ENCODE measurements around the gene SKOR1. TPM values are rescaled to one million over a fixed set of nuclear protein-coding genes. Genes with fewer than 3 reads are reported as not detected.

SKOR1 gene
- total and polyA plus RNA-seq, 10 of the 15 experiments (the other 5 are each of a cell fraction or from before 2014, with no cell fraction given), result 0.04 to 0.36 (median 0.10) TPM; not detected in 4

DNA sequence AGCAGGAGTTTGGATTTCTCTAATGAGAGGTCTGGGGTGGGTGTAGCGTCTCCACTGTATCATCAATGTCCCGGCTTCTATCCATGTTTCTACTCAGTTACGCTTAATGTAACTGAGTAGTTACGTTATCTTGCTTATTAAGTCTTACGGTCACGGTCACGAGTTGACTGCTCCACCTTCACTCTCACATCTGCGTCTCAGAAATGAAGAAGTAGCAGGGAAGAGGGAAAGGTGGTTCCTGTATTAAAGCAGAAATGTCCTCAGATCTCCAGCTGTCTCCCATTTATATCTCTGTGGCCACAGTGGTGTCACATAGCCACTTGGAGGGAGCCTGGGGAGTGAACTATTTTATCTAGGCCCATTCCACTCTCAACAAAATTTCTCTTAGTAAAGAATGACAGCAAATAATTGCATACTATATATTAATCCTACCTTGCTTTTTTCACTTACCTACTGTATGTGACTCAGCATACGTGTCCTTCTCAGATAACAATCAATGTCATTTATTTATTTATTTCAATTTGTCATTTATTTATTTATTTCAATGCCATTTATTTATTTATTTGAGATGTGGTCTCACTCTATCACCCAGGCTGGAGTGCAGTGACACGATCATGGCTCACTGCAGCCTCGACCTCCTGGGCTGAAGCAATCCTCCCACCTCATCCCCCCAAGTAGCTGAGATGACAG lies 54.3 kb downstream of the SKOR1 start:
- POLR2A ChIA-PET, result no interaction called here
- no peak for ATAC-seq
- Histone ChIP-seq H3K36me3 (ENCODE audit: control insufficient read depth in 2 of 2, insufficient read depth in 2 of 2, low read length in 1 of 2) (no peaks in the 10 kb centered on the region), H4K20me1 (ENCODE audit: control insufficient read depth, insufficient read depth) (no peaks in the 10 kb centered on the region), H2AFZ (ENCODE audit: control insufficient read depth, low read depth, low read length) (no peak overlapping the region), H3K79me2 (ENCODE audit: control insufficient read depth, insufficient read depth, low read length) (no peaks in the 10 kb centered on the region), H3K4me1 (ENCODE audit: control insufficient read depth, insufficient read depth, low read length) (peaks cover 9% of the 10 kb centered on the region), H3K9me3 (replicated peaks; ENCODE audit: control insufficient read depth, insufficient read depth, low read length) (no peaks in the 10 kb centered on the region; the same call in 2 of the 3 replicates), H3K27ac (ENCODE audit: control insufficient read depth, insufficient read depth) (no peak overlapping the region), H3K9ac (ENCODE audit: control insufficient read depth, insufficient read depth, low read length) (no peak overlapping the region), H3K27me3 (replicated peaks in 1 of 2; ENCODE audit: control insufficient read depth in 2 of 2, insufficient read depth in 2 of 2, low read length in 1 of 2) (no peaks in the 10 kb centered on the region), H3K4me3 (no peak overlapping the region), H3K4me2 (ENCODE audit: control insufficient read depth, insufficient read depth) (no peak overlapping the region)
- SMC1A ChIA-PET (ENCODE audit: uncharacterized antibody, unreplicated experiment), result no interaction called here
- intact Hi-C loops (cut with micrococcal nuclease; ENCODE audit: unreplicated experiment) (no loop called here), in situ Hi-C loops (cut with MboI) (no loop called here)
- RAD21 ChIA-PET (ENCODE audit: unreplicated experiment), result no interaction called here
- no peak for FAIRE-seq
- TF ChIP-seq SMAD1 (IDR thresholded peaks at IDR 0.05; ENCODE audit: low read depth, partially characterized antibody), result no peak
- no TSS peak for BruUV-seq (replicated peaks)
- CTCF ChIA-PET, result no interaction called here
- WGBS (ENCODE audit: insufficient coverage, insufficient replicate concordance, low lambda C conversion rate, missing lambda C conversion rate), result 90% methylated on average over 11 of the region's 11 CpGs
- no peak for DNase-seq (ENCODE audit: low read depth, low spot score)

DNA sequence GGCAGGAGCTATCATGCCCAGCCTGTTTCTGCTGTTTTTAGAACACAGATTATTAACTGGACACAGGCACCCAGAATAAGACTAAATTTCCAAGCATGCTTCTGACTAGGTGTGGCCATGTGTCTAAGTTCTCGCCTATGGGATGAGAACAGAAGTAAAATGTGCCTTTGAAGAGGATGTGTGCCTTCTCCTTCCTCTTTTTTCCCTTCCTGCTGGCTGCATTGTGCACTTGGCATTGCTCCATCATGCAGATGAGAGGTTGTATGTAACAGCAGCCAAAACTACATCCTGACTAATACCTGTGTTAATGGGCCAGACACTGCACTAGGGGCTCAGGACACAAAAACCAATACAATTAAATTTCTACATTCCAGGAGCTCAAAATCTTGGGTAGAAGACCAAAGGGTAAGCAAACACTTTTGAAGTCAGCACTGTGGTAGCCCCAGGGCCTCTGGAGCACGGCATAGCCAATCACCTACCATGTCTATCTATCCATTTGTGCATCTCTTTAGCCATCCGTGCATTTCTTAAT lies 55.4 kb downstream of the SKOR1 start:
- TF ChIP-seq BACH1 (IDR thresholded peaks at IDR 0.05; ENCODE audit: borderline replicate concordance), result no peak
- no peak for TF ChIP-seq POLR2A (IDR thresholded peaks at IDR 0.05; ENCODE audit: low read depth, low read length)
- Histone ChIP-seq H3K79me2 (ENCODE audit: control insufficient read depth, insufficient read depth, low read length) (no peaks in the 10 kb centered on the region), H3K9me3 (replicated peaks; ENCODE audit: control insufficient read depth, insufficient read depth, low read length) (no peaks in the 10 kb centered on the region; the same call in 2 of the 3 replicates), H4K20me1 (ENCODE audit: control insufficient read depth, insufficient read depth) (no peaks in the 10 kb centered on the region), H3K27me3 (replicated peaks in 1 of 2; ENCODE audit: control insufficient read depth in 2 of 2, insufficient read depth in 2 of 2, low read length in 1 of 2) (no peaks in the 10 kb centered on the region), H3K36me3 (ENCODE audit: control insufficient read depth in 2 of 2, insufficient read depth in 2 of 2, low read length in 1 of 2) (no peaks in the 10 kb centered on the region), H3K4me1 (ENCODE audit: control insufficient read depth, insufficient read depth, low read length) (peaks cover 9% of the 10 kb centered on the region), H2AFZ (ENCODE audit: control insufficient read depth, low read depth, low read length) (no peak overlapping the region), H3K4me3 (no peak overlapping the region), H3K27ac (ENCODE audit: control insufficient read depth, insufficient read depth) (no peak overlapping the region), H3K9ac (ENCODE audit: control insufficient read depth, insufficient read depth, low read length) (no peak overlapping the region), H3K4me2 (ENCODE audit: control insufficient read depth, insufficient read depth) (no peak overlapping the region)
- no peak for DNase-seq (ENCODE audit: low read depth, low spot score)
- POLR2A ChIA-PET, result no interaction called here
- intact Hi-C loops (cut with micrococcal nuclease; ENCODE audit: unreplicated experiment) (no loop called here), in situ Hi-C loops (cut with MboI) (no loop called here)
- WGBS (ENCODE audit: insufficient coverage, insufficient replicate concordance, low lambda C conversion rate, missing lambda C conversion rate), result 45% methylated on average over 3 of the region's 3 CpGs
- no peak for FAIRE-seq
- no peak; the same call in 2 of the 3 replicates for ATAC-seq
- CTCF ChIA-PET, result interaction anchor here (1.0 kb wide), 1 partner anchor 274 kb away, joined by 4 read pairs; no protein-coding TSS in a partner anchor
- RAD21 ChIA-PET (ENCODE audit: unreplicated experiment), result no interaction called here
- BruUV-seq (replicated peaks), result no TSS peak
- SMC1A ChIA-PET (ENCODE audit: uncharacterized antibody, unreplicated experiment), result interaction anchor here (1.1 kb wide), 1 partner anchor 202 kb away, joined by 3 read pairs; no protein-coding TSS in a partner anchor

Data from GM12878 (cell line).